ENCODE data around the gene LGALS4. TPM values are rescaled to one million over a fixed set of nuclear protein-coding genes. Genes with fewer than 3 reads are reported as not detected.
"Not testable (repeated sequence)": the region's sequence is repeated elsewhere in the genome, so short reads cannot be mapped to it uniquely, and the experiment has no call there.

LGALS4 gene
- total RNA-seq, 2 donors from 2014 or later: 1.2 to 1.7 TPM

DNA sequence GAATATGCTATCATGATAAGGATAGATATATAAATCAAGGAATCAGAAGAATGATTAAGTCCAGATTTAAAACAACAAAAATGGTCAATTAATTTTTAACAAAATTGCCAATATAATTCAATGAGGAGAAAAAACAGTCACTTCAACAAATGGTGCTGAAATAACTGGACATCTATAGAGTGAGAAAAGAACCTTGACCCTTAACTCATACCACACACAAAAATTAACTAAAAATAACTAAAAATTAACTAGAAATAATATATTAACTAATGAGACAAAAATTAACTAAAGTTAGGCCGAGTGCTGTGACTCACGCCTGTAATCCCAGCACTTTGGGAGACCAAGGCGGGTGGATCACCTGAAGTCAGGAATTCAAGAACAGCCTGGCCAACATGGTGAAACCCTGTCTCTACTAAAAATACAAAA lies 48.9 kb downstream of the LGALS4 start:
- no peaks in the 10 kb centered on the region for H3K4me1 Mint-ChIP-seq
- H3K4me3 Mint-ChIP-seq: no peak overlapping the region
- no peak overlapping the region for H3K27ac Mint-ChIP-seq
- no peaks in the 10 kb centered on the region for H3K9me3 Mint-ChIP-seq
- H3K36me3 Mint-ChIP-seq (ENCODE audit: low read depth): no peaks in the 10 kb centered on the region
- no peak for ATAC-seq (replicated peaks)
- H3K27me3 Mint-ChIP-seq: no peaks in the 10 kb centered on the region

DNA sequence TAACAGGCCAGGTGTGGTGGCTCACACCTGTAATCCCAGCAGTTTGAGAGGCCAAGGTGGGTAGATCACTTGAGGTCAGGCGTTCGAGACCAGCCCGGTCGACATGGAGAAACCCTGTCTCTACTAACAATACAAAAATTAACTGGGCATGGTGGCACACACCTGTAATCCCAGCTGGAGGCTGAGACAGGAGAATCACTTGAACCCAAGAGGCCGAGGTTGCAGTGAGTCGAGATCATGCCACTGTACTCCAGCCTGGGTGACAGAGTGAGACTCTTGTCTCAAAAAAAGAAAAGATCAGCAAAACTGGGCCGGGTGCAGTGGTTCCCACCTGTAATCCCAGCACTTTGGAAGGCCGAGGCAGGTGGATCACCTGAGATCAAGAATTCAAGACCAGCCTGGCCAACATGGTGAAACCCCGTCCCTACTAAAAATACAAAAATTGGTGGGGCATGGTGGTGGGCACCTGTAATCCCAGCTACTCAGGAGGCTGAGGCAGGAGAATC lies 50.8 kb downstream of the LGALS4 start:
- peak overlapping the region; percentile 65 for H3K27ac Mint-ChIP-seq
- not testable (repeated sequence) for H3K4me1 Mint-ChIP-seq; H3K27me3 Mint-ChIP-seq; H3K4me3 Mint-ChIP-seq; H3K9me3 Mint-ChIP-seq; ATAC-seq (replicated peaks); H3K36me3 Mint-ChIP-seq (ENCODE audit: low read depth)

DNA sequence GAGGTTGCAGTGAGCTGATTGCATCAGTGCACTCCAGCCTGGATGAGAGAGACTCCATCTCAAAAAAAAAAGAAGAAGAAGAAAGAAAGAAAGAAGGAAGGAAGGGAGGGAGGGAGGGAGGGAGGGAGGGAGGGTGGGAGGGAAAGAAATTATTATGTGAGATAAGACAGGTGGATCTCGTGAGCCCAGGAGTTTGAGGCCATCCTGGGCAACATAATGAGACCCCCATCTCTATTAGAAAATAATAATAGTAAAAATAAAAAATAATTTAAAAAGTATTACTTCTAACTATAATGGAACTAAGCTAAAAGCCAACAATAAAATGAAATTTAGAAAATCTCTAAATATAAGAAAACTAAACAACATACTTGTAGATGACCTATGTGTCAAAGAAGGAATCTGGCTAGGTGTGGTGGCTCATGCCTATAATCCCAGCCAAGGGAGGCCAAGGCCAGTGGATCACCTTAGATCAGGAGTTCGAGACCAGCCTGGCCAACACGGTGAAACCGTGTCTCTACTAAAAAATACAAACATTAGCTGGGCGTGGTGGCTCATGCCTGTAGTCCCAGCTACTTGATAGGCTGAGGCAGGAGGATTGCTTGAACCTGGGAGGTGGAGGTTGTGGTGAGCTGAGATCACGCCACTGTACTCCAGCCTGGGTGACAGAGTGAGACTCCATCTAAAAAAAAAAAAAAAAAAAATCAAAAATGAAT lies 51.8 kb downstream of the LGALS4 start:
- not testable (repeated sequence) for H3K4me3 Mint-ChIP-seq; H3K4me1 Mint-ChIP-seq; H3K9me3 Mint-ChIP-seq; H3K36me3 Mint-ChIP-seq (ENCODE audit: low read depth); H3K27me3 Mint-ChIP-seq; ATAC-seq (replicated peaks)
- peak overlapping the region; percentile 65 for H3K27ac Mint-ChIP-seq

GRCh38 chr19:38759590-38760003 lies 53.1 kb downstream of the LGALS4 start:
- ATAC-seq (replicated peaks): no peak
- Mint-ChIP-seq H3K4me1 (no peaks in the 10 kb centered on the region), H3K27ac (no peak overlapping the region), H3K9me3 (no peaks in the 10 kb centered on the region), H3K4me3 (no peak overlapping the region), H3K27me3 (no peaks in the 10 kb centered on the region), H3K36me3 (ENCODE audit: low read depth) (no peaks in the 10 kb centered on the region)

DNA sequence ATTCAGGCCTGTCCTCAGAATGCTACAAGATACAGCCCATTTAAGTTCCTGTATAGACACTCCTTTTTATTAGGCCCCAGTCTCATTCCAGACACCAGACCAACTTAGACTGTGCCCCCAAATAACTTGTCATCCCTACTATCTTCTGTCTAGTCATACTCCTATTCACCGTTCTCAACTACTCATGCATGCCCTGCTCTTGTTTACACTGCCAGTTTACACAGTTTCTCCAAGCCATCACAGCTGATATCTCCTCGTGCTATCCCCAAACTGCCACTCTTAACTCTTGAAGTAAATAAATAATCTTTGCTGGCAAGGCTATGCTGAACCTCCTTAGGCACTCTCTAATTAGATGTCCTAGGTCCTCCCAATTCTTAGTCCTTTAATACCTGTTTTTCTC lies 58.5 kb downstream of the LGALS4 start:
- ATAC-seq (replicated peaks); H3K4me3 Mint-ChIP-seq; H3K9me3 Mint-ChIP-seq; H3K27ac Mint-ChIP-seq; H3K4me1 Mint-ChIP-seq; H3K27me3 Mint-ChIP-seq; H3K36me3 Mint-ChIP-seq (ENCODE audit: low read depth): not testable (repeated sequence)

GRCh38 chr19:38753783-38754182 lies 59.0 kb downstream of the LGALS4 start:
- H3K27ac Mint-ChIP-seq; H3K27me3 Mint-ChIP-seq; ATAC-seq (replicated peaks); H3K4me3 Mint-ChIP-seq; H3K4me1 Mint-ChIP-seq; H3K9me3 Mint-ChIP-seq; H3K36me3 Mint-ChIP-seq (ENCODE audit: low read depth): not testable (repeated sequence)

Other genes starting within 250 kb of the LGALS4 start
- 100 to 1,000 TPM; 310 to 354 TPM for gene MAP4K1, start 195.0 kb downstream of the LGALS4 start, total RNA-seq
- 100 to 1,000 TPM; 172 to 301 TPM for gene EIF3K, start 193.8 kb downstream of the LGALS4 start, total RNA-seq
- 100 to 1,000 TPM; 312 to 393 TPM for gene ACTN4, start 165.3 kb downstream of the LGALS4 start, total RNA-seq
- gene CAPN12, start 68.5 kb downstream of the LGALS4 start, total RNA-seq: 10 to 100 TPM in 1 of 2 donors, 1 to 10 TPM in 1; 3.8 to 75.3 TPM
- gene LGALS7, start 39.4 kb downstream of the LGALS4 start, total RNA-seq: not detected
- gene LGALS7B, start 23.7 kb downstream of the LGALS4 start, total RNA-seq: not detected
- gene ECH1, start 18.8 kb upstream of the LGALS4 start, total RNA-seq: 100 to 1,000 TPM; 162 to 183 TPM
- 100 to 1,000 TPM; 476 to 617 TPM for gene HNRNPL, start 37.0 kb upstream of the LGALS4 start, total RNA-seq
- 100 to 1,000 TPM in 1 of 2 donors, 10 to 100 TPM in 1; 92.3 to 156 TPM for gene RINL, start 65.3 kb upstream of the LGALS4 start, total RNA-seq
- gene SIRT2, start 86.7 kb upstream of the LGALS4 start, total RNA-seq: 10 to 100 TPM; 37.9 to 41.2 TPM
- 10 to 100 TPM; 41.2 to 68.7 TPM for gene NFKBIB, start 87.0 kb upstream of the LGALS4 start, total RNA-seq
- under 1 TPM; 0.24 to 0.86 TPM for gene CCER2, start 99.2 kb upstream of the LGALS4 start, total RNA-seq
- 10 to 100 TPM; 27.5 to 49.3 TPM for gene SARS2, start 117.8 kb upstream of the LGALS4 start, total RNA-seq
- 100 to 1,000 TPM in 1 of 2 donors, 10 to 100 TPM in 1; 52.7 to 106 TPM for gene MRPS12, start 118.0 kb upstream of the LGALS4 start, total RNA-seq
- gene FBXO17, start 162.8 kb upstream of the LGALS4 start, total RNA-seq: under 1 TPM; 0.21 to 0.43 TPM
- under 1 TPM; 0.43 to 0.66 TPM for gene FBXO27, start 219.6 kb upstream of the LGALS4 start, total RNA-seq

Data from activated T-helper 17 cell treated with anti-CD3 and anti-CD28 coated beads, Interleukin-2, amount 50 U/mL, for 72 hours (primary cell).